ENCODE results near the gene NRG3.
"Not testable (repeated sequence)": the region's sequence is repeated elsewhere in the genome, so short reads cannot be mapped to it uniquely, and the experiment has no call there.

NRG3 gene

GRCh38 chr10:82922755-82923154 is 1047.8 kb downstream of the NRG3 start:
- DNase-seq (ENCODE audit: low read depth): no peak

GRCh38 chr10:82924711-82925110 is 1049.7 kb downstream of the NRG3 start:
- no peak for DNase-seq (ENCODE audit: low read depth)

DNA sequence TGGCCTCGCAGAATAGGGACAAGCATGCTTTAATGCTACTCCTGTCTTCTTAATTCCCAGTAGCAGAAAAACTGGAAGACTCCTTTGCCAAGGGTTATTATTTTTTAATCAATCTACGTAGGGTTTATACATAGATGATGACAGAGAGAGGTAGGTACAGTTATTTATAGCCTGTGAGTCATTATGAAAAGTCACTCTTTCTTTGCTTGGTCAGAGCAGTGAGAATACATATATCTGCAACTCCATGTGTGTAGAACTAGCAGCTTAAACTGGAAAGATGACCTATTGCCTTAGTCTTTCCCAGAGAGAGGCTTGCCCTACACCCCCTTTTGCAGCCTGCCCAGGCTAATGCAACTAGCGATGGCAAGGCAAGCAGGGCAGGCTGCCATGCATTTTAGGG is 1050.6 kb downstream of the NRG3 start:
- no peak for DNase-seq (ENCODE audit: low read depth)

DNA sequence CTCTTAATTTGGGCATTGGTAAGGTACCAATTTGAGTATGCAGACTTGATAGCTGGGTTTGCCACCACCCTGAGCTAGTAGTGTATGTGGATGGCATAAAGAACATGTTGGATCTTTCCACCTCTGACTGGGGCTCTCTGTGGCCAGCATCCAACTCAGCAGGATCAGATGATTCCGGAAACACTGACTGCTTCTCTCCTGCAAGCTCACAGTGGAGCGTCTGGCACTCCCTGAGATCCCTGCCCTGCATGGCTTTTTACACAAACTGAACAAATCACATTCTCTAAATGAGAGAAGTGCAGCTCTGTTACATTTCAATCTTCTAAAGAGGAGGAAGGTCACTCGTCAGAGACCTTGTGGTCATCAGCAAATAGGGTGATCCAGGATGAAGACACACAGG is 1057.5 kb downstream of the NRG3 start:
- no peak for DNase-seq (ENCODE audit: low read depth)

- no peak for DNase-seq (ENCODE audit: low read depth)
Observed at GRCh38 chr10:82934429-82934828, 1059.4 kb downstream of the NRG3 start.

GRCh38 chr10:82934947-82935346 is 1060.0 kb downstream of the NRG3 start:
- no peak for DNase-seq (ENCODE audit: low read depth)

DNA sequence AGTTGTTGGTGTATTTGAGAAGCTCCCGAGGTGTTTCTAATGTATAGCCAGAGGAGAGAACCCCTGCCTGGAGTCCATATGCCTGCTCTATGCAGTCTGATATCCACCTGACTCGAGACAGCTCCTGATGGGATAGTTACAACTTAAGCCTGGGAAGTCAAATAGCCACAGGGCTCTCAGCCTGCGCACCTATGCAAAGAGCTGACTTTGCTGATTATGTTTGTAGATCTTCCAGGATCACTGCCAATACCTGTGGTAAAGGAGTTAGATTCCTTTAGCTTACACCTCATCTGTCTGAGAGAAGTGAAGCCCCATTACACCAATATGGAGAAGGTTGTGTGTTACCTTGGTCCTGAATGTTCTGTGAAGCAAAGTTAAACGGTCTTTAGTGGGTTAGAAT is 1063.3 kb downstream of the NRG3 start:
- DNase-seq (ENCODE audit: low read depth): no peak

GRCh38 chr10:82942286-82943099 is 1067.5 kb downstream of the NRG3 start:
- no peak for DNase-seq (ENCODE audit: low read depth)

DNA sequence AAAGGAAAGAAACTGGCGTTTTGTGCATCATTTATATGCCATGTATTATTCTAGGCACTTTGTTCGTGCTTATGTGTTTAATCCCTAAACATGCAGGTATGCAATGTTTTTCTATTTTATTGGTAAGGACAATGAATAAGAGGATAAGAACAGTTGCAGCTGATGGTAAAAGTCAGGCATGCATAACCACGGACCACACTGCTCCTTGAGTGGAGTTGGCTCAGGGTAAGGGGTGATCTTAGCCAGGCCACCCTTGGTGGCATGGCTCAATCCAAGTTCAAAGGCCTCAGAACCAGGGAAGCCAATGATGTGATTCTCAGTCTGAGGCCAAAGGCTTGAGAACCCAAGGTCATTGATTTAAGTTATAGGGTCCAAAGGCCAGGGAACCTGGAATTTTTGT is 1068.1 kb downstream of the NRG3 start:
- DNase-seq (ENCODE audit: low read depth): no peak

- DNase-seq (ENCODE audit: low read depth): no peak
Observed at GRCh38 chr10:82949816-82950575, 1075.0 kb downstream of the NRG3 start.

DNA sequence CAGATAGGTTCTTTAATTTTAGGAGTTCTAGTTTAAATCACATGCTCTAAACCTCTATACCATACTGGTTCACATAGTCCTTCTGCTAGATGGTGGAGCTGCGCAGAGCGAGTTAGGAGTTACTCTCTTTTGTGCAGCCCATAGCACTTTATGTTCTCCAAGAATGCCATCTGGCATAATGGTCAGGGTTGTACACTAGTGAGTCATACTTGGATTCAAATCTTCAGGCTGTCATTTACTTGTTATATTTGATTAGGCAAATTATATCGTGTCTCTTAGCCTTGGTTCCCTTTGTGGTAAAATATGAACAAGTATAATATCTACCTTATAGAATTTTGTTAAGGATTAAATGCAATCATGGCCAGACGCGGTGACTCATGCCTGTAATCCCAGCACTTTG is 1078.3 kb downstream of the NRG3 start:
- no peak for DNase-seq (ENCODE audit: low read depth)

GRCh38 chr10:82953909-82954308 is 1078.9 kb downstream of the NRG3 start:
- no peak for DNase-seq (ENCODE audit: low read depth)

DNA sequence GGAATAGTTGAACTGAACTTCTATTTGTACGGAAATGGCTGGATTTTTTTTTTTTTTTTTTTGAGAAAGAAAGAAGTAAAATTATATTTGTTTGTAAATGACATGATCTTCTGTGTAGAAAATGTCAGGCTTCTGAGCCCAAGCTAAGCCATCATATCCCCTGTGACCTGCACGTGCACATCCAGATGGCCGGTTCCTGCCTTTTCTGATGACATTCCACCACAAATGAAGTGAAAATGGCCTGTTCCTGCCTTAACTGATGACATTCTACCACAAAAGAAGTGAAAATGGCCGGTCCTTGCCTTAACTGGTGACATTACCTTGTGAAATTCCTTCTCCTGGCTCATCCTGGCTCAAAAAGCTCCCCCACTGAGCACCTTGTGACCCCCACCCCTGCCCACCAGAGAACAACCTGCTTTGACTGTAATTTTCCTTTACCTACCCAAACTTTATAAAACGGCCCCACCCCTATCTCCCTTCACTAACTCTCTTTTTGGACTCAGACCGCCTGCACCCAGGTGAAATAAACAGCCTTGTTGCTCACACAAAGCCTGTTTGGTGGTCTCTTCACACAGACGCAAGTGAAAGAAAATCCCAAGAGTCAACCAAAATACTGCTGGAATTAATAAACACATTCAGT is 1085.5 kb downstream of the NRG3 start:
- not testable (repeated sequence) for DNase-seq (ENCODE audit: low read depth)

DNA sequence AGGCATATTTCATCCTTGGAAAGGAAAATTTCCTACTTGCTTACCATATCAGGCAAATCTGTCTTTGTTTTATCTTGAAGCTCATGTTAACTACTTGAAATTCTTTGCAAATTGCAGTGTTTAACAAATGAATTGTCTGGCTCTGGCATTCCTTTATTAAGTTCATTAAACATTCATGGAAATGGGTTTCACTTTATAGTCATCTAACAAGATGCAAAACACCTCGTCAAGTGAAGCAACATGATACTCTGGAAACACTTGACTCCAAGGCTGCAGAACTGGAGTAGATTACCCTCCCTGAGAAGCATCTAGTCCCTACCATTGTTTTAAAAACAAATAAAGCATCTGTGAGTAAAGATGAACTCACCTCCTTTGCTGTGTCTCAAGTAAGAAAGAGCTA is 1086.9 kb downstream of the NRG3 start:
- DNase-seq (ENCODE audit: low read depth): no peak

DNA sequence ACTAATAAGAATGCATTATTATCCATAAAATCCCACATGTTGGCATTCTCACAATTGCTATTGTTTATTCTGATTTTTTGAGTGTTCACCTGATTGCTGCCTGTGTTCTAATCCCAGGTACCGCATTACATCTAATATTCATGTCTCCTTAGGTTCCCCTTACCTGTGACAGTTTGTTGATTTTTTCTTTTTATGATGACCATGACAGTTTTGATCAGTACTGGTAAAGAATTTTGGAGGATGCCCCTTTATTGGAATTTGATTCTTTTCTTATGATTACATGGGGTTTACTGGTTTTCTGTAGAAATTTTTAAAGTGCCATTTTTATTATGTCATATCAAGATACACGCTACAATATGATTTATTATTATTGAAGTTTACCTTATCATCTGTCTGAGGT is 1091.1 kb downstream of the NRG3 start:
- no peak for DNase-seq (ENCODE audit: low read depth)

- DNase-seq (ENCODE audit: low read depth): no peak
Observed at GRCh38 chr10:82968533-82968932, 1093.5 kb downstream of the NRG3 start.

DNA sequence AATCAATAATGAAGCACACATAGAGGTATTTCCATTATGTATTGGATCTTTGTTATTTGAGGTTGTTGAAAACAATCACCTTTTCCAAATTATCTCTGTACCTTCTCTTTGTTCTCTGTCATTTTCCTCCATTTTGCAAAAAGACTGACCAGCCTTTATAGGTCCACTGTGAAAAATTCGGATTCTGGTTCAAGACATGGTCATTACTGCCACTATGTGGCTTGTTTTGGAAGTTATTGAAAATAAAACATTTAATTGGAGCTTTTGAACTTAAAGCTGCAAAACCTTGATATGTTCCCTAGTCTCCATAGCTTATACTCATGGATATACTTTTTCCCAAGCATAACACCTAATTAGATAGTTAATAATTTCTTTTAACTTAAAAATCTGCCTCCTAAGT is 1094.4 kb downstream of the NRG3 start:
- DNase-seq (ENCODE audit: low read depth): no peak

GRCh38 chr10:82980321-82980720 is 1105.3 kb downstream of the NRG3 start:
- no peak for DNase-seq (ENCODE audit: low read depth)

DNA sequence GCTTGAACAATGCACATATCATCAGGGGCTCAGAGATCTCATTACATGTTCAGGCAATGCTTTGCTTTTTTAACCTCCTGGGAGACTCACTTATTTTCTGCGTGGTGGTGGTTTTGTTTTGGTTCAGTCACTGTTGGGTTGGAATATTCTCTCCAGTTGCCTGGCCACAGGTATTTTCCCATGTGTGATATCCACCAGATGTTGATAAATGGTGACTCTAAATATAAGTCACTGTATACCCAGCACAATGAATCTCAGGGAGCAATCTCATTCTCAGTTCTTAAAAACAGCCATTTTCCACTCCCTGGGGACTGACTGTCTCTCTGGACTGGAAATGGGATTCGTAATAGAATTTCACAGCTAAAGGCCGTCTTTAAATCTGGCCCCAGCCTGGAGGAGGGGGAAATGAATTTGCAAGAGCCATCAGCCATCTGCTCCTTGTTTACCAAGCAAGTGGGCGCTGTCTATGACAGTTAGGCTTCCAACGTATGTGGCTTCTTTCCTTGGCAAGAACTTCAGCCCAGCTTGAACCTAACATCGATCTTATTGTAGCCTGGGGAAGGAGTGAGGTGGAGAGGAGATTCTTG is 1106.2 kb downstream of the NRG3 start:
- DNase-seq (ENCODE audit: low read depth): no peak

DNA sequence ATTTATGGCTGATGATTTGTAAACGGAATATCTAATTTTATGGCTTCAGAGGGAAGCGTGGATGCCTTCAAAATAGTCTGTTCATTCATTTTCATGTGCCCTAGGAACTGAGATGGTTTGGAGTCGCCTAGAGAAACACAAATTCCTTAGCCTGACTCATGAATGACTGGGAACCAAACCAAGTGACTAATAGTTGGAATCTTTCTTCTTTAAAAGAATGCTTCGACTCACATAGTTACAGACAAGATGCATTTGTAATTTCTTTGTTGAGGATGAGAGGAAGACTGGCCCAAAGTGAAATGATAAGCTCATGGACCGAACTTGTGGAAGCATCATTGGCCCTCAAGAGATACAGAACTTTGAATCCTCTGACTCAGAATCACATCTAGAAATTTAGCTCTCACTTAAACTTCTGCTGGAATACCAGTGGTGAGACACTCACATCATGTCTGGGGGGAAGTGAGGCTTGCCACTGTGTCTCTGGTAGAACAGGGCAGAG is 1107.2 kb downstream of the NRG3 start:
- no peak for DNase-seq (ENCODE audit: low read depth)

- no peak for DNase-seq (ENCODE audit: low read depth)
Observed at GRCh38 chr10:82986216-82986615, 1111.2 kb downstream of the NRG3 start.

DNA sequence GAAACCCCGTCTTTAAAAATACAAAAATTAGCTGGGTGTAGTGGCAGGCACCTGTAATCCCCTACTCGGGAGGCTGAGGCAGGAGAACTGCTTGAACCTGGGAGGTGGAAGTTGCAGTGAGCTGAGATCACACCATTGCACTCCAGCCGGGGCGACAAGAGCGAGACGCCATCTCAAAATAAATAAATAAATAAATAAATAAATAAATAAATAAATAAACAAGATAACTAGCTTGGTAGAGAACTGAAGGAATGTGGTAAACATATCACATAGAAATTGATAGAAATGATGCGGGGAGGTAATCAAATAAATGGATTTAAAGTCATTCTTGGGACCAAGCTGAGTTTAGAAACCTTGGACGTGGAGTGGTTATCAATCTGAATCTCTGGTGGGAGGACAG is 1131.5 kb downstream of the NRG3 start:
- DNase-seq (ENCODE audit: low read depth): not testable (repeated sequence)

Data from stimulated activated CD8-positive, alpha-beta memory T cell treated with anti-CD3 and anti-CD28 coated beads, Interleukin-7, amount 100 ng/mL, for 24 hours (primary cell).